ENCODE results near the gene RNF43.
"Not testable (repeated sequence)": the region's sequence is repeated elsewhere in the genome, so short reads cannot be mapped to it uniquely, and the experiment has no call there.

RNF43 gene

DNA sequence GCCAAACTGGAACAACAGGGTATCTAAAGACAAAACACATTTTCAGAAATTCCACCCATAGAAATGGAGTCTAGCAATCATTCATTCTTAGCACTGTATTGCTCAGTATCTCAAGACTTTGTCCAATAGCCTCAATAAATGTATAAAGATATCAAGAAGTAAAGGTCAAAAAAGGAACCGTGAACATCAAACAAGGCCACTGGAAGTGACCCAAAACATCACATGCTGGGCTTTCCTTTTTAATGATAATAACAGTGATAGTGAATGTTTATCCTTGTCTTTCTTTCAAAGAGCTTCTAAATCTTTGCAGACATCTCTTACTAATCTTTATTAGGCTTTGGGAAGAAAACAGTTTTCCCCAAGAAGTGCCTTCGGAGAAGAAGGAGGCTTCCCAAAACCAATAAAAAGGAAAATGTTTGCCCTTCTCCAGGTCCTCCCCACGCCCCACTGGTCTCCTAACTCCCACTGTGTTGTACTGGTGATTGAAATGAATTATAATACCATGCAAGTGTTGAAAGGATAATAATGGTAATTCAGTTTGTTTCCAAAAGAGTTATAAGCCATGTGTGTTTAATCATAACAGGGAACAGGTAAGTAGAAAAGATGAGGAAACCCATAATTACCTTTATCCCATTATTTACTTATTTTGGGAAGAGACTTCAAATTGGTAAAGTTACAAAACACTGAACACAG, 18.6 kb downstream of the RNF43 start:
- Mint-ChIP-seq H3K9me3 (no peaks in the 10 kb centered on the region), H3K27ac (no peak overlapping the region), H3K27me3 (peaks cover 15% of the 10 kb centered on the region), H3K4me3 (no peak overlapping the region), H3K36me3 (no peaks in the 10 kb centered on the region), H3K4me1 (peaks cover 11% of the 10 kb centered on the region)
- CTCF ChIA-PET: interaction anchor here (1.4 kb wide), 1 partner anchor 19 kb away, joined by 3 read pairs; no protein-coding TSS in a partner anchor
- DNase-seq: no peak

DNA sequence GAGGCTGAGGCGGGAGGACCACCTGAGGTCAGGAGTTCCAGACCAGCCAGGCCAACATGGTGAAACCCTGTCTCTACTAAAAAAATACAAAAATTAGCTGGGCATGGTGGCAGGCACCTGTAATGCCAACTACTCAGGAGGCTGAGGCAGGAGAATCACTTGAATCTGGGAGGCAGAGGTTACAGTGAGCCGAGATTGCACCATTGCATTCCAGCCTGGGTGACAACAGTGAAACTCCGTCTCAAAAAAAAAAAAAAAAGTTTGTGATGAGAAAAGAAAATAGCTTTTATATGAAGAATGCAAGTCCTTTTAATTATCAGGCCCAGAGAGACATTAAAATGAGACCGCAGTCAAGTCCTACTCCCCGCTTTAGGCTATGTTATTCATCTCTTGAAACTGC, 19.9 kb downstream of the RNF43 start:
- H3K27ac Mint-ChIP-seq, H3K4me3 Mint-ChIP-seq, DNase-seq, H3K4me1 Mint-ChIP-seq, H3K9me3 Mint-ChIP-seq, H3K36me3 Mint-ChIP-seq: not testable (repeated sequence)
- CTCF ChIA-PET: interaction anchor here (1.4 kb wide), 1 partner anchor 20 kb away, joined by 3 read pairs; no protein-coding TSS in a partner anchor
- H3K27me3 Mint-ChIP-seq: peaks cover 10% of the 10 kb centered on the region

DNA sequence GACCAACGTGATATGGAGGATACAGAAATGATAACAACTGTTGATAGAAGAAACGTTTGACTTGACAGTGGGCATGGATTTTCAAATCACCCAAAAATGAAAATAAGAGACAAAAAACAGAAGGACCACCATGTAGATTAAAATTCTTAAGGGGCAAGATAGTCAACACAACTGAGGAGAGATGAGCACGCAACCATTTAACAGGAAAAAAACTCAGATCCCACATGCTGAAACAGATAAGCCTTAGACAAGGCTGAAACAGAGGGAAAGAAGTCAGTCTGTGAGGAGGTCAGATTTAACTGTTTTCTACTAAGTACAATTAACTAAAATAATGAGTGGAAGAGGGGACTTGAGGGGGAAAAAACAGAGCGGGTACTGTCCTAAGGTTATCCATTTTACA, 21.2 kb downstream of the RNF43 start:
- Mint-ChIP-seq H3K27me3 (peaks cover 11% of the 10 kb centered on the region), H3K4me1 (no peaks in the 10 kb centered on the region), H3K36me3 (no peaks in the 10 kb centered on the region), H3K4me3 (no peak overlapping the region), H3K9me3 (no peaks in the 10 kb centered on the region), H3K27ac (no peak overlapping the region)
- CTCF ChIA-PET: interaction anchor here (0.8 kb wide), 1 partner anchor 21 kb away, joined by 3 read pairs; the partner anchor contains the start of gene RNF43
- no peak for DNase-seq

DNA sequence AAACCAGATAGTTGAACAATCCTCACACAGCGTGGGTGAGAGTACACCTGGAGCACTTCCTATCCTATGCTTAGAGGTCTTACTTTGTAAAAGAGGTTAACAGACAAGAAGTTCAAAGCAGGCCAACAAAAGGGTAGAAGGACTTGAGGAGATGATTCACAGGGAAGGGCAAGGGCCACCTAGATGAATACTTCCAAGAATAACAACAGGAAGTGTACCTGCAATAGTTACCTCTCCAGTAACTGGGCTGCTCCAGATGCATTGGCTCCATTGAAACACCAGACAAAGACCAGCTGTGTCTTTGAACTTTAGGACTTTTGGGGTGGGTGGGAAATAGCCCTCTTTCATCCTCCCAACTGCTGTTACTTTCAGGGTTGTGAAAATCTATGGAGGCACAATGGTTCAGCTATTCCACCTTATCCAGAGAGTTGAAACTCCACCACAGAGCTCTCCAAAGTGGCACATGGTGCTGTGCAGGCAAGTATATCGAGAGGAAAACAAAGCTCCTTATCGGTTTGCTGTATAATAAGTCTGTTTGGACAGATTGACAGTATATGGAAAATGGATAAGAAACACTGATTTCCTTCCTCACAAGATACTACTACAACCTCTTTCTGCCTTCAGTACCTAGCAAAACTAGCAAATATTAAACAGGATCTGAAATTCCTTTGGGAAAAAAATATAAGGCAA, 22.7 kb downstream of the RNF43 start:
- Mint-ChIP-seq H3K4me3 (no peak overlapping the region), H3K9me3 (no peaks in the 10 kb centered on the region)
- CTCF ChIA-PET: no interaction called here

DNA sequence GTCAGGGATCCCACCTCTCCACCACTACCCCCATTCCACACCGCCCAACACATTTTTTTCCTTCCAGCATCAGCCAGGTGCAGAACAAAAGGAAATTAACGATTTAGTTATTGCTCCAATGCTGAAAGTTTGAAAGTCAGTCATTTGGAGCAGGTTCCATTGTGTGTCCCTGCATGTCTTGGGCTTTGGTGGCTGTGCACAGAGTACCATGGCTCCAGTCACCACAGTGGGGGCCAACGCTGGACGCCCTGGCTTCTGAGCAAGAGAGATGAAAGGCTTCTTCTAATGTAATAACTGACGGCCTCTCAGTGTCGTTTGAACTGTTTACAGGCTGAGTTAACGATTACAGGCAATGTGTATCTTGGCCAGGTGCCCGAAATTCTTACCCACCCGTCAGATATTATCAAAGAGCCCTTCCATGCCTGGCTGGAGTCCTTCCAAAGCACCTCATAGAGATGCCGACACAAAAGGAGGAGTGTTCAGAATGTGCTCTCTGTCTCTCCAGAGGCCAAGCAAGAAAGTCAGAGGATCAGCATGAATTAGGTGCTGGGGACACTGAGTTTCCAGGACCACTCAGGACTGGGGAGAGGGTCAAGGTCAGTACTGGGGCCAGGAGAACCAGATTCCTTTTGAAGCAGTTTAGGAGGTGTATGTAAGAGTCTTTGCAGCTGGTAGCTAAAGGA, 25.9 kb downstream of the RNF43 start:
- Mint-ChIP-seq H3K27me3 (peaks cover 10% of the 10 kb centered on the region), H3K27ac (no peak overlapping the region), H3K36me3 (no peaks in the 10 kb centered on the region), H3K9me3 (no peaks in the 10 kb centered on the region), H3K4me3 (no peak overlapping the region), H3K4me1 (no peaks in the 10 kb centered on the region)
- CTCF ChIA-PET: interaction anchor here (1.5 kb wide), 1 partner anchor 26 kb away, joined by 5 read pairs; the partner anchor contains the start of gene RNF43
- DNase-seq: no peak

More for the DNA sequence above, 22.7 kb downstream of the RNF43 start:
- Mint-ChIP-seq H3K27me3 (peaks cover 14% of the 10 kb centered on the region), H3K4me1 (no peaks in the 10 kb centered on the region), H3K27ac (no peak overlapping the region), H3K36me3 (no peaks in the 10 kb centered on the region)
- DNase-seq: no peak

DNA sequence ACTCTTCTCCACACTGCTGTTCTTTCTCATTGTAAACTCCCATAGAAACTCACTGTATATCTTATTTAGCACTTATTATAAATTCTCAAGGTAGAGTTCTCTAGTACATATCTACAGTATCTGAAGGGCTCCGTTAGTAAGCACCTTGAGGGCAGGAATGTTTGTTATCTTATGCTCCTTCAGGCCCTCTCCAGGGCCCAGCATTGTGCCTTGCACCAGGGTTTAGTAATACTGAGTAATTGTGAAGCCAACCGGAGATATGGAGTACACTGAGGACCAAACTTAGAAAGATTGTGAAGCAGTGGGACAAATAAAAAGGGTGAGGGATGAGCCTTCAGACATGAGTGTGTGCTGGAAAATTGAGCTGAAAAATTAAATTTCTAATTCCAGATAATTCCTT, 26.4 kb downstream of the RNF43 start:
- no peaks in the 10 kb centered on the region for H3K9me3 Mint-ChIP-seq
- CTCF ChIA-PET: interaction anchor here (1.5 kb wide), 1 partner anchor 26 kb away, joined by 5 read pairs; the partner anchor contains the start of gene RNF43
- no peak overlapping the region for H3K27ac Mint-ChIP-seq
- H3K27me3 Mint-ChIP-seq: peaks cover 10% of the 10 kb centered on the region
- DNase-seq: no peak
- H3K36me3 Mint-ChIP-seq: no peaks in the 10 kb centered on the region
- no peak overlapping the region for H3K4me3 Mint-ChIP-seq
- no peaks in the 10 kb centered on the region for H3K4me1 Mint-ChIP-seq

DNA sequence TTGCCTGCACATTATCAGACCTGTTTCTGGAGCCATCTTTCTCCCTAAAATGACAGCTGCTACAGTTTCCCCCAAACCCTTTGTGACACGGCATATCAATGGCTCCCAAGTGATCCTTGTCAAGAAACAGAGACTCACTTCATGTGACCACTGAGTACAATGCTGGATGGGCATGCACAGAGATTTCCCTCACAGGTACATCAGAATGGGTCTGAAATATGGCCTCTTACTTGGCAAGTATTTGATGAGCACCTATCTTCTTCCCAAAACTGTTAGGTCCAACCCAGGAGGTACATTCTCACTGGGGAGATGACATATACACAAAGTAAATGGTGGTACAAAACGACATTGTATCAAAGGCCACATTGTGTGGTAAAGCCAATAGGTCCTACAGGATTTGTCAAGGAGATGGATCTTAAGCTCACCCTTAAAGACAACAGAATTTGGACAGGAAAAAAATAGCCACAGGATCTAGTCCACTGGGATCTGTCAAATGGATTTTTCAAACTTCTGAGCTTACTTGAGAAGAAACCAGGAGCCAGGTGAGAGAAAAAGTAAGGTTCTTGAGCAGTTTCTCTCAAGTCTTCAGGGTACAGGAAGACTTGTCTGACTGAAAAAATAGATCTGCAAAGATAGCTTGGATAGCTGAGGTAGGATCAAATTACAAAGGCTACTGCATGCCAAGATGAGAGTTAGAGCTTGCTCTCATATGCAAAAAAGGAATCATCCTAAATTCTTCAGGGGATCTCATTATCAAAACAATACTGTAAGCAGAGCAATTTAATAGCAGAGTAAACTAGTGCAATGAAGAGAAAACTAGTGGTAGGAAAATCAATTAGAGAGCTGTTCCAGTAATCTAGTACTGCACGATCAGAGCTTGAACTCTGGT, 28.8 kb downstream of the RNF43 start:
- no peaks in the 10 kb centered on the region for H3K9me3 Mint-ChIP-seq
- H3K27me3 Mint-ChIP-seq: peaks cover 10% of the 10 kb centered on the region
- CTCF ChIA-PET: interaction anchor here (1.1 kb wide), 1 partner anchor 29 kb away, joined by 5 read pairs; no protein-coding TSS in a partner anchor
- no peaks in the 10 kb centered on the region for H3K36me3 Mint-ChIP-seq
- no peak for DNase-seq
- no peak overlapping the region for H3K4me3 Mint-ChIP-seq
- H3K27ac Mint-ChIP-seq: no peak overlapping the region
- peaks cover 2% of the 10 kb centered on the region for H3K4me1 Mint-ChIP-seq

DNA sequence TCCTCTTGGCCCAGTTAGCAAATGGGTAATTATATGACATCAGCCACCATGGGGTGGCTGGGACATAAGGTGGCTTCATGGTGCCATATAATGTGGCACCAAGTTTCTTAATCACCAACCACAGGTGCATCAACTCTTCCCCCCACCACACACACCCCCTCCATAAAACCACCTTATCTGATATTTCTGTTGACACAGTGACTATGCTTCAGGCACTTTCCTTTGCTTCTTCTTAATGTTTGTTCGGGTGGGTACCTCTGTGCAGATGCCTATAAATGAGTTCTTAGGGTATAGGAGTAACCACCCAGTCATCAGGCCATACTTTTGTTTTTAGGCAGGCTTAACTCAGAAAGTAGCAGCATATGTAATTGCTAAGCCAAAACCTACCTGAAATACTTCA, 29.5 kb downstream of the RNF43 start:
- H3K9me3 Mint-ChIP-seq: no peaks in the 10 kb centered on the region
- H3K27me3 Mint-ChIP-seq: peaks cover 10% of the 10 kb centered on the region
- CTCF ChIA-PET: no interaction called here
- H3K4me1 Mint-ChIP-seq: peaks cover 6% of the 10 kb centered on the region
- no peak overlapping the region for H3K4me3 Mint-ChIP-seq
- H3K27ac Mint-ChIP-seq: no peak overlapping the region
- H3K36me3 Mint-ChIP-seq: no peaks in the 10 kb centered on the region
- no peak for DNase-seq

DNA sequence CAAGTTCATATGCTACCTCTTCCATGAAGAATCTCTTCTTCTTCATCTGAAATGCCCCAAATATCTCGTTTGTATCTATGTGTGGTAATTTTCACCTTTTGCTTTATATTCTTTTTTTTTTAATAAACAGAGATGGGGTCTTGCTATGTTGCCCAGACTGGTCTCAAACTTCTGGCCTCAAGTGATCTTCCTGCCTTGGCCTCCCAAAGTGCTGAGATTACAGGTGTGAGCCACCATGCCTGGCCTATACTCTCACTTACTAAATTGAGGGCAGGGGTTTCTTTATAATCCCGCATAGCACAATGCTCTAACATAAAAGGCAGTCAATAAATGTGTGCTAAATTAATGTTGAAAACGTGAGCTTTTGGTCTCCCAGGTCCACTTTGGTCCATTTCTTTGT, 30.6 kb downstream of the RNF43 start:
- Mint-ChIP-seq H3K36me3 (no peaks in the 10 kb centered on the region), H3K4me1 (peaks cover 18% of the 10 kb centered on the region), H3K27ac (no peak overlapping the region), H3K9me3 (no peaks in the 10 kb centered on the region), H3K27me3 (peaks cover 9% of the 10 kb centered on the region), H3K4me3 (no peak overlapping the region)
- CTCF ChIA-PET: interaction anchor here (1.3 kb wide), 1 partner anchor 50 kb away, joined by 3 read pairs; no protein-coding TSS in a partner anchor
- DNase-seq: no peak

DNA sequence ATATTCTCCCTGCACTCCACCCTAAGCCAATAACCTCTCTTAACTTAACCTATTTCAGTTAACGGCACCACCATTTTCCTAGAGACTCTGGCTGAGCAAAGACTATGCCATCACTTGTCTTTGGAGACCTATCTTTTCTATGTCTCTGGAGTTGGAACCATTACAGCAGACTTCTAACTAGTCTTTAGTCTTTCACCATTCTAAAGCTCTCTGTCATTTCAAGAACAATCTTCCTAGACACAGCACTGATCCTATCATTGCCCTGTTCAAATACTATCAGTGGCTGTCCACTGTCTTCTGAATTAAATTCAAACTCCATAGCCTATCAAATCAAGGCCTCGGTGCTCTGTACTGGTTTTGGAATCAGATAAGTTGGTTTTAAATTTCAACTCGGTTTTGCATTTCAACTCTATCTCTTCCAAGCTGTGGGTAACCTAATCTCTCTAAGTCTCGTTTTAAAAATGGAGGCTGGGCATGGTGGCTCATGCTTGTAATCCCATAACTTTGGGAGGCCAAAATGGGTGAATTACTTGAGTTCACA, 31.9 kb downstream of the RNF43 start:
- Mint-ChIP-seq H3K9me3 (no peaks in the 10 kb centered on the region), H3K4me3 (no peak overlapping the region), H3K36me3 (no peaks in the 10 kb centered on the region), H3K4me1 (peaks cover 28% of the 10 kb centered on the region), H3K27ac (no peak overlapping the region), H3K27me3 (no peaks in the 10 kb centered on the region)
- CTCF ChIA-PET: interaction anchor here (1.3 kb wide), 1 partner anchor 49 kb away, joined by 3 read pairs; no protein-coding TSS in a partner anchor
- DNase-seq: no peak

DNA sequence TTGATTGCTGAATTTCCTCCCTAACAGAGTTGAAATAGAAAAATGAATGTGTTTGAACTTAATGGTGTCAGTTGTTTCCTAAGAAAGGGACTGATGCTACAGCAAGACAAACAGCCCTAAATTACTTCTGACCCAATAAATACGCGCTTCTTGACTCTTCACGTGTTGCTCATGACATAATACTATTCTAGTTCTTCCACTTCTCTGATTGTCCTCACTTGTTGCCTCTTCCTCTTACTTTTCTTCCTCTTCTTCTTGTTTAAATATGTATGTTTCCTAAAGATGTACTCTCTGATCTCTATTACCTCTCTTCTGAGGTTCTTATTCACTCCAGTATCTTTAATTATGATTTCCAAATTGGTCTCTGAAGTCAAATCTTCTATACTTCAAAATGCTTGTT, 32.4 kb downstream of the RNF43 start:
- Mint-ChIP-seq H3K4me1 (peaks cover 33% of the 10 kb centered on the region), H3K36me3 (no peaks in the 10 kb centered on the region), H3K9me3 (no peaks in the 10 kb centered on the region), H3K4me3 (no peak overlapping the region), H3K27ac (no peak overlapping the region), H3K27me3 (no peaks in the 10 kb centered on the region)
- CTCF ChIA-PET: interaction anchor here (1.7 kb wide), 1 partner anchor 33 kb away, joined by 3 read pairs; the partner anchor contains the start of gene RNF43
- DNase-seq: no peak

DNA sequence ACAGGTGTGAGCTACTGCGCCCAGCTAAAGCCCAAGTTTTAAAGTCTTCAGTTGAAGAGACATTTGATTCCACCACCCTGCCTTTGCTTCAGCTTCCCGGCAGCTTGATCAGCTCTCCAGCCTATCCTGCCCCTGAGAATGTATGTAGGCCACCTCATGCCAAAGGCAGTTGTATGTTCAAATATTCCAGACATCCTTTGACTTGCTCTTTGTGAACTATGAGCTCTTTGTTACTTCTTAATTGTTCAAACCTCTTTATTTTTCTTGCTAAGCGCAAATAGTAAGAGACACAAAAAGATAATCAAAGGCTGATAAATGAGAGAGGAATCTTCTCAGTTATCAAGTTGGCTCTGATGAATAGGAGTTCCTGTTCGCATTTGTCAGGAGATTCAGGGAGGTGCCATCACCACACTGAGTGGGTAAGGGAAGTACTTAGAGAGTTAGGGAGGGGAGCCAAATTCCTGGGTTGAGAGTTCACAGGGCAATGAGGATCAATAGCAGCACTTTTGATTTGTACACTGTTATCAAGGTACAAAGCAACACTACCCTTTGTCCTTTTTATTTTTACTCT, 33.4 kb downstream of the RNF43 start:
- CTCF ChIA-PET: interaction anchor here (1.0 to 1.7 kb wide), 4 partner anchors 17 to 67 kb away, joined by 3 to 6 read pairs (median 4); partner anchors contain the start of genes RNF43 and SUPT4H1
- H3K9me3 Mint-ChIP-seq: no peaks in the 10 kb centered on the region
- no peak overlapping the region for H3K27ac Mint-ChIP-seq
- H3K36me3 Mint-ChIP-seq: no peaks in the 10 kb centered on the region
- no peaks in the 10 kb centered on the region for H3K27me3 Mint-ChIP-seq
- peaks cover 43% of the 10 kb centered on the region for H3K4me1 Mint-ChIP-seq
- no peak for DNase-seq
- H3K4me3 Mint-ChIP-seq: no peak overlapping the region

DNA sequence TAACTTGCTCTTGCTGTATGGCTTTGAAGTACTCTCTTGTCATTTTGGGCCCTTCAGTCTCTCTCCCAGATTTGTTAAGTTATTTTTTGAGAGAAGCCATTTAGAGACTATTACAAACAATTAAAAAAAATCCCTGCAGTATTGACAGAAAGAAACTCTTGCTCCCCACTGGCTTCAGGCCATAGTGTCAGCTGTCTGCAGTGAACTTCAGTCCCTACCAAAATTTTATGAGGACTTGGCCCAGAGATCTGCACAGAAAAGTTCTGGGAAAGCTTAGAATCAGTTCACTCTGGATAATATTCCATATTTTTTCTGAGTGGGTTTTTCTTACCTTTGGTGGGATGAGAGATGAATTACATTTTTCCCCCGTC, 34.5 kb downstream of the RNF43 start:
- peaks cover 50% of the 10 kb centered on the region for H3K4me1 Mint-ChIP-seq
- H3K4me3 Mint-ChIP-seq: no peak overlapping the region

More for the DNA sequence above, 34.5 kb downstream of the RNF43 start:
- no peaks in the 10 kb centered on the region for H3K9me3 Mint-ChIP-seq
- H3K27me3 Mint-ChIP-seq: no peaks in the 10 kb centered on the region
- no peak for DNase-seq
- CTCF ChIA-PET: interaction anchor here (1.4 kb wide), 1 partner anchor 78 kb away, joined by 3 read pairs; no protein-coding TSS in a partner anchor
- H3K27ac Mint-ChIP-seq: peak overlapping the region; percentile 85
- H3K36me3 Mint-ChIP-seq: no peaks in the 10 kb centered on the region
